ENCODE results near the gene RPLP2. TPM values are rescaled to one million over a fixed set of nuclear protein-coding genes. Genes with fewer than 3 reads are reported as not detected.

The RPLP2 gene
- total and polyA plus RNA-seq, 8 donors = 360 to 5,956 (median 985) TPM

GRCh38 chr11:861105-861479, 51.3 kb downstream of the RPLP2 start:
- 51 to 76% (median 62%) methylated on average over 10 to 14 of the region's 14 CpGs for WGBS, 5 donors
- no peak for DNase-seq
- H3K4me3 ChIP-seq = no peak overlapping the region
- no peaks in the 10 kb centered on the region for H3K9me3 ChIP-seq
- H3K36me3 ChIP-seq = peaks cover 0 to 38% (median 36%) of the 10 kb centered on the region in 4 donors
- H3K27ac ChIP-seq = no peak overlapping the region
- H3K27me3 ChIP-seq = no peaks in the 10 kb centered on the region
- peaks cover 11 to 40% (median 31%) of the 10 kb centered on the region in 4 donors for H3K4me1 ChIP-seq
- intact Hi-C loops (cut with DNase I; ENCODE audit: low total_unique reads) = no loop called here
- TF ChIP-seq CTCF (IDR thresholded peaks at IDR 0.05) = no peak

GRCh38 chr11:862081-862661, 52.4 kb downstream of the RPLP2 start:
- no peak overlapping the region for H3K27ac ChIP-seq
- peak; percentile 58 to 76 for DNase-seq
- intact Hi-C loops (cut with DNase I; ENCODE audit: low total_unique reads) = no loop called here
- H3K9me3 ChIP-seq = no peaks in the 10 kb centered on the region
- peaks cover 11 to 40% (median 31%) of the 10 kb centered on the region in 4 donors for H3K4me1 ChIP-seq
- H3K4me3 ChIP-seq = no peak overlapping the region
- TF ChIP-seq CTCF (IDR thresholded peaks at IDR 0.05) = no peak
- TF ChIP-seq EP300 (IDR thresholded peaks at IDR 0.05) = no peak
- TF ChIP-seq POLR2A (IDR thresholded peaks at IDR 0.05) = no peak
- TF ChIP-seq POLR2AphosphoS5 (IDR thresholded peaks at IDR 0.05) = no peak
- H3K36me3 ChIP-seq = peaks cover 3 to 49% (median 46%) of the 10 kb centered on the region in 4 donors
- whole genome bisulfite sequencing, 5 donors = 27 to 46% (median 40%) methylated on average over 17 to 20 of the region's 20 CpGs
- H3K27me3 ChIP-seq = no peaks in the 10 kb centered on the region

Small RNA genes within 50 kb of the gene (small RNA-seq; reads per million reads assigned to genes)
- gene SNORA52 = 0 reads per million in 4 donors

Other genes with a start within 250 kb of the RPLP2 start
- 10 to 100 TPM in 3 of 5 donors, 1 to 10 TPM in 1, under 1 TPM in 1; 0.55 to 92.7 (median 12.8) TPM for gene LMNTD2, start 249.2 kb upstream of the RPLP2 start, total RNA-seq
- gene LMNTD2, start 249.2 kb upstream of the RPLP2 start, polyA plus RNA-seq = 1 to 10 TPM; 6.3 to 9.2 (median 7.2) TPM
- gene RASSF7, start 249.0 kb upstream of the RPLP2 start, total RNA-seq = 100 to 1,000 TPM in 2 of 5 donors, 10 to 100 TPM in 3; 16.7 to 330 (median 86.6) TPM
- gene RASSF7, start 249.0 kb upstream of the RPLP2 start, polyA plus RNA-seq = 100 to 1,000 TPM in 2 of 3 donors, 10 to 100 TPM in 1; 73.0 to 121 (median 103) TPM
- gene PHRF1, start 233.5 kb upstream of the RPLP2 start, total RNA-seq = 10 to 100 TPM; 17.5 to 60.8 (median 29.9) TPM
- gene PHRF1, start 233.5 kb upstream of the RPLP2 start, polyA plus RNA-seq = 10 to 100 TPM in 1 of 3 donors, 1 to 10 TPM in 2; 7.9 to 14.8 (median 9.4) TPM
- gene IRF7, start 194.0 kb upstream of the RPLP2 start, total RNA-seq = 10 to 100 TPM in 4 of 5 donors, 1 to 10 TPM in 1; 5.7 to 49.1 (median 22.5) TPM
- 10 to 100 TPM; 33.0 to 43.8 (median 40.8) TPM for gene IRF7, start 194.0 kb upstream of the RPLP2 start, polyA plus RNA-seq
- 10 to 100 TPM in 1 of 5 donors, 1 to 10 TPM in 4; 2.7 to 92.1 (median 5.5) TPM for gene CDHR5, start 185.0 kb upstream of the RPLP2 start, total RNA-seq
- 1 to 10 TPM in 1 of 3 donors, under 1 TPM in 2; 0.38 to 2.2 (median 0.92) TPM for gene CDHR5, start 185.0 kb upstream of the RPLP2 start, polyA plus RNA-seq
- gene SCT, start 182.8 kb upstream of the RPLP2 start, total RNA-seq = 1 to 10 TPM in 1 of 5 donors, not detected in 4; 3.1 TPM
- gene SCT, start 182.8 kb upstream of the RPLP2 start, polyA plus RNA-seq = under 1 TPM in 1 of 3 donors, not detected in 2; 0.95 TPM
- not detected for gene DRD4, start 172.7 kb upstream of the RPLP2 start, total RNA-seq
- gene DRD4, start 172.7 kb upstream of the RPLP2 start, polyA plus RNA-seq = 1 to 10 TPM in 1 of 3 donors, under 1 TPM in 2; 0.19 to 1.7 (median 0.50) TPM
- gene DEAF1, start 114.7 kb upstream of the RPLP2 start, total RNA-seq = 100 to 1,000 TPM in 1 of 5 donors, 10 to 100 TPM in 4; 12.3 to 111 (median 29.4) TPM
- 10 to 100 TPM; 41.4 to 51.8 (median 45.1) TPM for gene DEAF1, start 114.7 kb upstream of the RPLP2 start, polyA plus RNA-seq
- gene TMEM80, start 114.2 kb upstream of the RPLP2 start, total RNA-seq = 10 to 100 TPM in 4 of 5 donors, 1 to 10 TPM in 1; 4.9 to 46.5 (median 21.5) TPM
- gene TMEM80, start 114.2 kb upstream of the RPLP2 start, polyA plus RNA-seq = 10 to 100 TPM in 2 of 3 donors, 1 to 10 TPM in 1; 9.0 to 30.8 (median 18.1) TPM
- 100 to 1,000 TPM in 4 of 5 donors, 10 to 100 TPM in 1; 45.0 to 617 (median 306) TPM for gene EPS8L2, start 103.7 kb upstream of the RPLP2 start, total RNA-seq
- 100 to 1,000 TPM in 1 of 3 donors, 10 to 100 TPM in 2; 91.5 to 190 (median 96.2) TPM for gene EPS8L2, start 103.7 kb upstream of the RPLP2 start, polyA plus RNA-seq
- gene TALDO1, start 62.5 kb upstream of the RPLP2 start, total RNA-seq = 100 to 1,000 TPM in 4 of 5 donors, 10 to 100 TPM in 1; 85.9 to 258 (median 175) TPM
- gene TALDO1, start 62.5 kb upstream of the RPLP2 start, polyA plus RNA-seq = 100 to 1,000 TPM; 139 to 214 (median 208) TPM
- 10 to 100 TPM in 4 of 5 donors, 1 to 10 TPM in 1; 9.9 to 68.1 (median 13.4) TPM for gene GATD1, start 32.5 kb upstream of the RPLP2 start, total RNA-seq
- gene GATD1, start 32.5 kb upstream of the RPLP2 start, polyA plus RNA-seq = 10 to 100 TPM; 21.0 to 63.2 (median 24.7) TPM
- gene CEND1, start 19.9 kb upstream of the RPLP2 start, total RNA-seq = not detected
- gene CEND1, start 19.9 kb upstream of the RPLP2 start, polyA plus RNA-seq = under 1 TPM in 1 of 3 donors, not detected in 2; 0.23 TPM
- gene SLC25A22, start 11.7 kb upstream of the RPLP2 start, total RNA-seq = 1 to 10 TPM in 4 of 5 donors, not detected in 1; 5.5 to 9.8 (median 7.4) TPM
- gene SLC25A22, start 11.7 kb upstream of the RPLP2 start, polyA plus RNA-seq = 10 to 100 TPM; 10.1 to 11.9 (median 11.8) TPM
- gene PIDD1, start 4.7 kb upstream of the RPLP2 start, total RNA-seq = 100 to 1,000 TPM in 1 of 5 donors, 10 to 100 TPM in 3, 1 to 10 TPM in 1; 5.9 to 503 (median 57.1) TPM
- 10 to 100 TPM; 20.5 to 25.6 (median 25.5) TPM for gene PIDD1, start 4.7 kb upstream of the RPLP2 start, polyA plus RNA-seq
- gene PNPLA2, start 8.9 kb downstream of the RPLP2 start, total RNA-seq = 100 to 1,000 TPM in 3 of 5 donors, 10 to 100 TPM in 2; 33.4 to 385 (median 139) TPM
- gene PNPLA2, start 8.9 kb downstream of the RPLP2 start, polyA plus RNA-seq = 10 to 100 TPM; 41.7 to 85.1 (median 77.8) TPM
- gene CRACR2B, start 18.0 kb downstream of the RPLP2 start, total RNA-seq = 100 to 1,000 TPM in 4 of 5 donors, 10 to 100 TPM in 1; 12.7 to 556 (median 165) TPM
- gene CRACR2B, start 18.0 kb downstream of the RPLP2 start, polyA plus RNA-seq = 100 to 1,000 TPM; 105 to 133 (median 119) TPM
- gene CD151, start 23.0 kb downstream of the RPLP2 start, total RNA-seq = 100 to 1,000 TPM; 103 to 293 (median 157) TPM
- gene CD151, start 23.0 kb downstream of the RPLP2 start, polyA plus RNA-seq = 100 to 1,000 TPM in 2 of 3 donors, 10 to 100 TPM in 1; 66.7 to 262 (median 206) TPM
- gene POLR2L, start 32.6 kb downstream of the RPLP2 start, total RNA-seq = 100 to 1,000 TPM in 1 of 5 donors, 10 to 100 TPM in 4; 13.8 to 407 (median 63.4) TPM
- gene POLR2L, start 32.6 kb downstream of the RPLP2 start, polyA plus RNA-seq = 100 to 1,000 TPM; 130 to 160 (median 152) TPM
- 100 to 1,000 TPM in 1 of 5 donors, 10 to 100 TPM in 4; 20.5 to 116 (median 29.7) TPM for gene TSPAN4, start 32.9 kb downstream of the RPLP2 start, total RNA-seq
- 10 to 100 TPM; 10.5 to 29.8 (median 26.4) TPM for gene TSPAN4, start 32.9 kb downstream of the RPLP2 start, polyA plus RNA-seq
- gene CHID1, start 100.8 kb downstream of the RPLP2 start, total RNA-seq = 100 to 1,000 TPM in 1 of 5 donors, 10 to 100 TPM in 4; 35.4 to 121 (median 78.6) TPM
- gene CHID1, start 100.8 kb downstream of the RPLP2 start, polyA plus RNA-seq = 10 to 100 TPM; 40.9 to 46.4 (median 42.3) TPM
- 100 to 1,000 TPM in 2 of 5 donors, 10 to 100 TPM in 3; 30.3 to 350 (median 64.5) TPM for gene AP2A2, start 115.9 kb downstream of the RPLP2 start, total RNA-seq
- 10 to 100 TPM; 15.0 to 19.1 (median 18.1) TPM for gene AP2A2, start 115.9 kb downstream of the RPLP2 start, polyA plus RNA-seq
- 100 to 1,000 TPM in 2 of 5 donors, 10 to 100 TPM in 2, under 1 TPM in 1; 0.29 to 215 (median 84.4) TPM for gene MUC6, start 226.8 kb downstream of the RPLP2 start, total RNA-seq
- gene MUC6, start 226.8 kb downstream of the RPLP2 start, polyA plus RNA-seq = 100 to 1,000 TPM in 2 of 3 donors, 10 to 100 TPM in 1; 80.3 to 170 (median 150) TPM